Testis (tissue), 2 donors: ENCODE data around the gene SERGEF.

ENCODE experiments used
- POLR2A ChIP-seq: fragments of 450-650 bp; IDR thresholded peaks from one replicate; pipeline ENCODE4 v1.6.1; 2017; ENCODE audit warnings: antibody characterized with exemption, mild to moderate bottlenecking, moderate library complexity
- TF ChIP-seq, protein P1 (sequence below), 3 experiments: fragments of 450-650 bp in 2 of 3; fragments of 200-600 bp in 1 of 3; sonication (generic) in 1 of 3; IDR thresholded peaks; one replicate each; pipeline ENCODE4 v1.5.1; 2016 to 2019; ENCODE audit warnings: antibody characterized with exemption in 3 of 3, mild to moderate bottlenecking in 2 of 3, moderate library complexity in 1 of 3

DNA sequence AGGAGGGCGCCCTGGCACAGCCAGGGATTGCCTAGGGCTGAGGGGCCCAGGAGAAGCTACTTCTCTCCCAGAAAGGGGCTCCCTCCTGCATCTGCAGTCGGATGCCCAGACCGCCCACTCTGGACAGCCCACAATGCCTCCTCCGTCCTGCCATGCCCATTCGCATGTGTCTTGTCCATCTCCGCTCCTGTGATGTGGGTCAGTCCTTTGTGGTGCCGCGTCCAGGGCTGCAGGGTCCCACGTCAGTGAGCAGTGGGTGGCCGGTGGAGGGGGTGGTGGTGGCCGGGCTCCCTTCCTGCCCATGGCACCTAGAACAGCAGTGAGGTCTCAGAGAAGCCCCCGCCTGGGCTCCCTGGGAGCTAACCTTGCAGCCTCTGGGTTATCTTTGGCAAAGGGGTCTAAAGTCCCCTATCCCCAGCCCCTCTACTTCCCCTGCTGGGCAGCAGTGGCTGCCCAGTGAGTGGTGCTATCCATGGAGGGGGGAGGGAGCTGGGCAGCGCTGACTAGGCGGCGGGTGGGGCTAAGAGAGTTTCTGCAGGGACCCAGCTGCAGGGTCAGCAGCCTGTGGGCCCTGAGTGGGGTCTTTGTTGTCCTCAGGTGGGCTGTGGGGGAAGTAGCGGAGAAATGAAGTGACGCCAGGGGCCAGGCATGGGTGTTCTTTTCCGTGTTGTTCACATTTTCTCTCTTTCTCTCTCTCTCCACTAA, 237.2 kb downstream of the SERGEF start:
- TF ChIP-seq, protein P1, sequence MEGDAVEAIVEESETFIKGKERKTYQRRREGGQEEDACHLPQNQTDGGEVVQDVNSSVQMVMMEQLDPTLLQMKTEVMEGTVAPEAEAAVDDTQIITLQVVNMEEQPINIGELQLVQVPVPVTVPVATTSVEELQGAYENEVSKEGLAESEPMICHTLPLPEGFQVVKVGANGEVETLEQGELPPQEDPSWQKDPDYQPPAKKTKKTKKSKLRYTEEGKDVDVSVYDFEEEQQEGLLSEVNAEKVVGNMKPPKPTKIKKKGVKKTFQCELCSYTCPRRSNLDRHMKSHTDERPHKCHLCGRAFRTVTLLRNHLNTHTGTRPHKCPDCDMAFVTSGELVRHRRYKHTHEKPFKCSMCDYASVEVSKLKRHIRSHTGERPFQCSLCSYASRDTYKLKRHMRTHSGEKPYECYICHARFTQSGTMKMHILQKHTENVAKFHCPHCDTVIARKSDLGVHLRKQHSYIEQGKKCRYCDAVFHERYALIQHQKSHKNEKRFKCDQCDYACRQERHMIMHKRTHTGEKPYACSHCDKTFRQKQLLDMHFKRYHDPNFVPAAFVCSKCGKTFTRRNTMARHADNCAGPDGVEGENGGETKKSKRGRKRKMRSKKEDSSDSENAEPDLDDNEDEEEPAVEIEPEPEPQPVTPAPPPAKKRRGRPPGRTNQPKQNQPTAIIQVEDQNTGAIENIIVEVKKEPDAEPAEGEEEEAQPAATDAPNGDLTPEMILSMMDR (IDR thresholded peaks at IDR 0.05): no peak
- no peak for TF ChIP-seq POLR2A
